GM23248 (cell line): ENCODE measurements around the gene SMCHD1. TPM values are rescaled to one million over a fixed set of nuclear protein-coding genes. Genes with fewer than 3 reads are reported as not detected.

ENCODE experiments used
- DNase-seq: peaks from one replicate; pipeline ENCODE4 v3.0.0-alpha.2; 2015
- H2AFZ ChIP-seq: fragments of 200-600 bp; sonication (generic); 2 replicates; pipeline ENCODE4 v1.6.1; 2016; ENCODE audit warnings: antibody characterized with exemption
- H3F3A ChIP-seq: fragments of 200-600 bp; sonication (generic); 2 replicates; pipeline ENCODE4 v1.6.1; 2016; ENCODE audit warnings: mild to moderate bottlenecking, antibody characterized with exemption, mixed run types; ENCODE audit not compliant: insufficient read depth
- H3K27ac ChIP-seq: fragments of 200-600 bp; sonication (generic); 2 replicates; pipeline ENCODE4 v1.5.1; 2016; ENCODE audit warnings: mild to moderate bottlenecking
- H3K27me3 ChIP-seq: fragments of 200-600 bp; sonication (generic); replicated peaks from 2 replicates; pipeline ENCODE4 v1.6.1; 2016; ENCODE audit warnings: mild to moderate bottlenecking; ENCODE audit not compliant: insufficient read depth
- H3K36me3 ChIP-seq: fragments of 200-600 bp; sonication (generic); 2 replicates; pipeline ENCODE4 v1.6.1; 2016; ENCODE audit warnings: low read depth, mild to moderate bottlenecking
- H3K4me1 ChIP-seq: fragments of 200-600 bp; sonication (generic); 2 replicates; pipeline ENCODE4 v1.6.1; 2016; ENCODE audit warnings: mild to moderate bottlenecking; ENCODE audit not compliant: insufficient read depth
- H3K4me2 ChIP-seq: fragments of 200-600 bp; sonication (generic); one replicate; pipeline ENCODE4 v1.6.1; 2016; ENCODE audit warnings: mild to moderate bottlenecking; ENCODE audit not compliant: unreplicated experiment
- H3K4me3 ChIP-seq: fragments of 200-600 bp; sonication (generic); 2 replicates; pipeline ENCODE4 v1.5.1; 2016; ENCODE audit warnings: mild to moderate bottlenecking
- H3K79me2 ChIP-seq: fragments of 200-600 bp; sonication (generic); 2 replicates; pipeline ENCODE4 v1.6.1; 2016; ENCODE audit warnings: mild to moderate bottlenecking; ENCODE audit not compliant: insufficient read depth
- H3K9ac ChIP-seq: fragments of 200-600 bp; sonication (generic); 2 replicates; pipeline ENCODE4 v1.6.1; 2016; ENCODE audit warnings: mild to moderate bottlenecking
- H3K9me2 ChIP-seq: fragments of 200-600 bp; sonication (generic); 2 replicates; pipeline ENCODE4 v1.6.1; 2016; ENCODE audit warnings: mixed run types, mild to moderate bottlenecking, moderate library complexity; ENCODE audit not compliant: insufficient read depth
- H3K9me3 ChIP-seq: fragments of 200-600 bp; sonication (generic); one replicate; pipeline ENCODE4 v1.6.1; 2017; ENCODE audit warnings: low read depth
- H4K20me1 ChIP-seq: fragments of 200-600 bp; sonication (generic); 2 replicates; pipeline ENCODE4 v1.6.0; 2016; ENCODE audit not compliant: insufficient read depth
- EZH2 ChIP-seq: fragments of 200-600 bp; sonication (generic); IDR thresholded peaks from 2 replicates; pipeline ENCODE4 v1.6.1; 2018; ENCODE audit warnings: antibody characterized with exemption, mild to moderate bottlenecking; ENCODE audit not compliant: insufficient read depth, poor library complexity, severe bottlenecking
- EZH2phosphoT487 ChIP-seq: fragments of 200-600 bp; sonication (generic); IDR thresholded peaks from 2 replicates; pipeline ENCODE4 v1.6.1; 2018; ENCODE audit warnings: antibody characterized with exemption, moderate library complexity, mild to moderate bottlenecking, low read depth; ENCODE audit not compliant: insufficient read depth
- WGBS, 2 experiments: methylation state at CpG; one replicate each; pipeline ENCODE4 v1.1.6; 2015 to 2017; ENCODE audit warnings: low lambda C conversion rate in 2 of 2, low coverage in 1 of 2; ENCODE audit errors: missing lambda C conversion rate in 2 of 2; 5-methylcytosine and 5-hydroxymethylcytosine counted together
- in situ Hi-C: fragments of 300-500 bp; cut with MboI; formaldehyde crosslinking; loops from 2 replicates; pipeline ENCODE4 v1.15.0; 2020
- polyA plus RNA-seq: library from polyadenylated mRNA; unstranded; fragments of >200 nt; fragmentation: Nextera tagmentation; extraction: Ambion mirVana; gene quantifications from 2 replicates; pipeline ENCODE4 v1.2.1, GENCODE V29; 2016
- total RNA-seq: library from RNA; depleted of rRNA; stranded (reverse); fragments of >200 nt; shearing (Covaris generic); gene quantifications from 2 replicates; pipeline ENCODE4 v1.2.3, GENCODE V29; 2014

The SMCHD1 gene
- total and polyA plus RNA-seq, 2 experiments from 2014 or later, result 6.4 to 34.0 TPM

DNA sequence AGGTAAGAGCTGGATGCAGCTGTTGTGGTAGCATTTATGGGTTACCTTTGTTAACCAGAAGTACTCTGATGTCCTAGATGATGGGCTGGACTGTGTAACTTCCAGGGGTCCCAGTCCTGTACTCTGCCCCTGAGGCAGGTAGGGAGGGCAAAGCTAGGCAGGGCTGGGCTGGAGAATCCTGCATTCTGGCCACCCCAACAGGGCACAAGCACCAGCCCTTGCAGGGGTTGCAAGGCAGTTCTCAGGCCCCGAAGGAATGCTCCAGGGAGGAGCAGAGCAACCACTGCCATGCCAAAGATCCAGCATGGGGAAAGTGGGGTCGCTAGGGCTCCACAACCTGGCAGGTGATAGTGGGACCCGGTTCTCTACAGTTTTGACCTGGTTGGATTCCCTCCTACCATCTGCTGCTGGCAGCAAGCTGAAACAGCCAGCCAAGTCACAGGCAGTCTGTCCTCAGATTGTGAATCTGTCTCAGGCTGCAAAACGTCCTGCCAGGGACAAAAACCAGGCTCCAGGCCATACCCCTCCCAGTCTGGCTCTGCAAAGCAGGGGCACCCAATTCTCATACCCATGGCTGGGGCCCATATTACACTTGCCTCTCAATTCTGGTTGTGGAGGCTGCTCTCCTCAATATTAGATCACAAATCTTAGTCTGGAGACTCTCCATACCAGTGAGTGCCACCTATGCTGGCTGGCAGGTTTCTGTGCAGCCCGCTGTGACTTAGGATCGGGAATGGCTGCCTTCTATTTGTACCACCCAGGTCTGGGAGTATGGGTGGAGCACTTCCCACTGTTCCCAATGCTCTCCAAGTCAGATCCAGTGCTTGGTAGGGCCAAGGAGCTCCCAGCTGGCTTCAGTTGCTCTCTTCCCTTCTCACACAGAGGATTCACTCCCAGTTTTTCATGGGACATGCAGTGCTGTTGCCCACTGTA lies 61.1 kb downstream of the SMCHD1 start:
- Histone ChIP-seq H3K4me3 (no peak overlapping the region), H3K4me1 (no peaks in the 10 kb centered on the region)

DNA sequence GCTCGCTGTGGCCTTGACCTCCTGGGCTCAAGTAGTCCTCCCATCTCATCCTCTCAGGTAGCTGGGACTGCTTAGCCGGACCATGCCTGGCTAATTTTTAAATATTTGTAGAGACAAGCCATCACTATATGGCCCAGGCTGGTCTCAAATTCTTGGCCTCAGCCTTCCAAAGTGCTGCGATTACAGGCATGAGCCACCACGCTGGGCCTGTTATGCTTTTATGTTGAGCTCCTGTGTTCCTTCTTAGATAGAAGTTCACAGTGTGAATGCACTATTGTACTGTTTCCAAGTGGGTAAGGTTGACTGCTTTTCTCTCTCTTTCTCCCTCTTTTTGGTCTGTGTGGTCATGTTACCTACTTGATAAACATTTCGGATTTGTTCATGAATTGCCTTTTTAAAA lies 61.9 kb downstream of the SMCHD1 start:
- Histone ChIP-seq H3K36me3 (peaks cover 29% of the 10 kb centered on the region; the same call in 1 of the 2 replicates), H3K4me2 (no peak overlapping the region), H2AFZ (no peak overlapping the region), H3K27me3 (no peaks in the 10 kb centered on the region), H3K9me2 (no peaks in the 10 kb centered on the region), H3K9me3 (no peaks in the 10 kb centered on the region), H3K27ac (no peak overlapping the region), H3K79me2 (peaks cover 47% of the 10 kb centered on the region), H3K4me1 (no peaks in the 10 kb centered on the region), H3F3A (no peaks in the 10 kb centered on the region), H3K4me3 (no peak overlapping the region), H3K9ac (no peak overlapping the region), H4K20me1 (no peaks in the 10 kb centered on the region; the same call in 1 of the 2 replicates)
- TF ChIP-seq EZH2phosphoT487, result no peak
- TF ChIP-seq EZH2, result no peak
- DNase-seq, result no peak
- in situ Hi-C loops, result no loop called here
- 93 to 95% methylated on average over 5 of the region's 5 CpGs for WGBS, 2 experiments

More for the DNA sequence above, 61.1 kb downstream of the SMCHD1 start:
- Histone ChIP-seq H2AFZ (no peak overlapping the region), H3K27ac (no peak overlapping the region), H3K79me2 (peaks cover 52% of the 10 kb centered on the region), H3K27me3 (no peaks in the 10 kb centered on the region), H3K9me3 (no peaks in the 10 kb centered on the region), H3K4me2 (no peak overlapping the region), H3K36me3 (peaks cover 32% of the 10 kb centered on the region), H3K9me2 (no peaks in the 10 kb centered on the region), H4K20me1 (no peaks in the 10 kb centered on the region; the same call in 1 of the 2 replicates), H3F3A (no peaks in the 10 kb centered on the region), H3K9ac (no peak overlapping the region)
- 28 to 32% methylated on average over 5 to 6 of the region's 6 CpGs for WGBS, 2 experiments
- in situ Hi-C loops, result no loop called here
- TF ChIP-seq EZH2phosphoT487, result no peak
- no peak for TF ChIP-seq EZH2
- DNase-seq, result no peak

DNA sequence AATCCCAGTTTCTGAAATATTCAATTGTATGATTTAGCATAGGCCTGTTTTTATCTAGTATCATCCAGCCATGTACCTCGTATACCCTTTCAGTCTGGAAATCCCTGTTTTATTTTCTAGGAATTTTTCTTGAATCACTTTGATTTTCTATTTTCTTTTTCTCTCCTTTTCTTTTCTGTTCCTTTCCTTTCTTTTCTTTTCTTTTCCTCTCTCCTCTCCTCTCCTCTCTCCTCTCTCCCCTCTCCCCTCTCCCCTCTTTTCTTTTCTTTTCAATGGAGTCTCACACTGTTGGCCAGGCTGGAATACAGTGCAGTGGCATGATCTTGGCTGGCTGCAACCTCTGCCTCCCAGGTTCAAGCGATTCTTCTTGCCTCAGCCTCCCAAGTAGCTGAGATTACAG lies 63.5 kb downstream of the SMCHD1 start:
- H3K4me3 ChIP-seq, result no peak overlapping the region
- H3K9ac ChIP-seq, result no peak overlapping the region
- in situ Hi-C loops, result no loop called here
- DNase-seq, result no peak
- WGBS, 2 experiments, result 96 to 98% methylated on average over 2 of the region's 2 CpGs
- no peak overlapping the region for H3K4me2 ChIP-seq
- H4K20me1 ChIP-seq, result no peaks in the 10 kb centered on the region
- H3K4me1 ChIP-seq, result no peaks in the 10 kb centered on the region
- H3K79me2 ChIP-seq, result peaks cover 31% of the 10 kb centered on the region
- no peaks in the 10 kb centered on the region for H3F3A ChIP-seq
- TF ChIP-seq EZH2 (no peak), EZH2phosphoT487 (no peak)
- H3K36me3 ChIP-seq, result peaks cover 30% of the 10 kb centered on the region; the same call in 1 of the 2 replicates
- no peaks in the 10 kb centered on the region for H3K9me3 ChIP-seq
- no peaks in the 10 kb centered on the region for H3K9me2 ChIP-seq
- H3K27me3 ChIP-seq, result no peaks in the 10 kb centered on the region
- no peak overlapping the region for H2AFZ ChIP-seq
- H3K27ac ChIP-seq, result no peak overlapping the region

DNA sequence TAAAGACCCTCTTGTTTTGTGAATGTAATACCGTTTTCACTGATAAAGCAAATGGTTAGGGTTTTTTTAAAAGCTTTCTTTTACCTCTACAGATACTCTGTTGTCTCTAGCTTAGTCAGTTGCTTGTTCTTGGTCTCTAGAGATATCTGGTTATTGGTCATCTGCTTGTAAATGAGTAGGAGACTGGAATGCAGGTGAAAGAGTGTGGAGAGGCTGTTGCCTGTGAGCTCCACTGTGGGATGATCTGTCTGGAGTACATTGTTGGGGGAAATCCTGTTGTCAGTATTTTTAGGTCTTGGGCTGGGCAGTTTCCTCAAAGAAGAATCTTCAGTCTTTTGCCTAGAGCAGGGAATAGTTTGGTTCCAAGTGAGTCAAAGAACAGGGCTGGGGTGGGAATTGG lies 67.7 kb downstream of the SMCHD1 start:
- H3K9me3 ChIP-seq, result no peaks in the 10 kb centered on the region
- H3K4me2 ChIP-seq, result no peak overlapping the region
- H4K20me1 ChIP-seq, result no peaks in the 10 kb centered on the region
- H3K9me2 ChIP-seq, result no peaks in the 10 kb centered on the region
- no peaks in the 10 kb centered on the region for H3K4me1 ChIP-seq
- no peaks in the 10 kb centered on the region for H3K27me3 ChIP-seq
- in situ Hi-C loops, result no loop called here
- no peak overlapping the region for H3K27ac ChIP-seq
- no peak overlapping the region for H3K9ac ChIP-seq
- 0 out of 2 replicates have a peak, but pooled peaks cover 3% of the 10 kb centered on the region for H3K79me2 ChIP-seq
- TF ChIP-seq EZH2phosphoT487, result no peak
- TF ChIP-seq EZH2, result no peak
- H3K36me3 ChIP-seq, result peaks cover 45% of the 10 kb centered on the region
- DNase-seq, result peak; percentile 4
- WGBS, 2 experiments, result 95 to 100% methylated on average over 1 of the region's 1 CpG
- no peak overlapping the region for H3K4me3 ChIP-seq
- no peaks in the 10 kb centered on the region for H3F3A ChIP-seq
- H2AFZ ChIP-seq, result no peak overlapping the region
